GM23248 (cell line): ENCODE data around the gene RBM47. TPM values are rescaled to one million over a fixed set of nuclear protein-coding genes. Genes with fewer than 3 reads are reported as not detected.

Source experiments
- DNase-seq: peaks from one replicate; pipeline ENCODE4 v3.0.0-alpha.2; 2015
- H2AFZ ChIP-seq: fragments of 200-600 bp; sonication (generic); 2 replicates; pipeline ENCODE4 v1.6.1; 2016; ENCODE audit warnings: antibody characterized with exemption
- H3F3A ChIP-seq: fragments of 200-600 bp; sonication (generic); 2 replicates; pipeline ENCODE4 v1.6.1; 2016; ENCODE audit warnings: mild to moderate bottlenecking, antibody characterized with exemption, mixed run types; ENCODE audit not compliant: insufficient read depth
- H3K27ac ChIP-seq: fragments of 200-600 bp; sonication (generic); 2 replicates; pipeline ENCODE4 v1.5.1; 2016; ENCODE audit warnings: mild to moderate bottlenecking
- H3K27me3 ChIP-seq: fragments of 200-600 bp; sonication (generic); replicated peaks from 2 replicates; pipeline ENCODE4 v1.6.1; 2016; ENCODE audit warnings: mild to moderate bottlenecking; ENCODE audit not compliant: insufficient read depth
- H3K36me3 ChIP-seq: fragments of 200-600 bp; sonication (generic); 2 replicates; pipeline ENCODE4 v1.6.1; 2016; ENCODE audit warnings: low read depth, mild to moderate bottlenecking
- H3K4me1 ChIP-seq: fragments of 200-600 bp; sonication (generic); 2 replicates; pipeline ENCODE4 v1.6.1; 2016; ENCODE audit warnings: mild to moderate bottlenecking; ENCODE audit not compliant: insufficient read depth
- H3K4me2 ChIP-seq: fragments of 200-600 bp; sonication (generic); one replicate; pipeline ENCODE4 v1.6.1; 2016; ENCODE audit warnings: mild to moderate bottlenecking; ENCODE audit not compliant: unreplicated experiment
- H3K4me3 ChIP-seq: fragments of 200-600 bp; sonication (generic); 2 replicates; pipeline ENCODE4 v1.5.1; 2016; ENCODE audit warnings: mild to moderate bottlenecking
- H3K79me2 ChIP-seq: fragments of 200-600 bp; sonication (generic); 2 replicates; pipeline ENCODE4 v1.6.1; 2016; ENCODE audit warnings: mild to moderate bottlenecking; ENCODE audit not compliant: insufficient read depth
- H3K9ac ChIP-seq: fragments of 200-600 bp; sonication (generic); 2 replicates; pipeline ENCODE4 v1.6.1; 2016; ENCODE audit warnings: mild to moderate bottlenecking
- H3K9me2 ChIP-seq: fragments of 200-600 bp; sonication (generic); 2 replicates; pipeline ENCODE4 v1.6.1; 2016; ENCODE audit warnings: mixed run types, mild to moderate bottlenecking, moderate library complexity; ENCODE audit not compliant: insufficient read depth
- H3K9me3 ChIP-seq: fragments of 200-600 bp; sonication (generic); one replicate; pipeline ENCODE4 v1.6.1; 2017; ENCODE audit warnings: low read depth
- H4K20me1 ChIP-seq: fragments of 200-600 bp; sonication (generic); 2 replicates; pipeline ENCODE4 v1.6.0; 2016; ENCODE audit not compliant: insufficient read depth
- EZH2 ChIP-seq: fragments of 200-600 bp; sonication (generic); IDR thresholded peaks from 2 replicates; pipeline ENCODE4 v1.6.1; 2018; ENCODE audit warnings: antibody characterized with exemption, mild to moderate bottlenecking; ENCODE audit not compliant: insufficient read depth, poor library complexity, severe bottlenecking
- EZH2phosphoT487 ChIP-seq: fragments of 200-600 bp; sonication (generic); IDR thresholded peaks from 2 replicates; pipeline ENCODE4 v1.6.1; 2018; ENCODE audit warnings: antibody characterized with exemption, moderate library complexity, mild to moderate bottlenecking, low read depth; ENCODE audit not compliant: insufficient read depth
- WGBS, 2 experiments: methylation state at CpG; one replicate each; pipeline ENCODE4 v1.1.6; 2015 to 2017; ENCODE audit warnings: low lambda C conversion rate in 2 of 2, low coverage in 1 of 2; ENCODE audit errors: missing lambda C conversion rate in 2 of 2; 5-methylcytosine and 5-hydroxymethylcytosine counted together
- in situ Hi-C: fragments of 300-500 bp; cut with MboI; formaldehyde crosslinking; loops from 2 replicates; pipeline ENCODE4 v1.15.0; 2020
- polyA plus RNA-seq: library from polyadenylated mRNA; unstranded; fragments of >200 nt; fragmentation: Nextera tagmentation; extraction: Ambion mirVana; gene quantifications from 2 replicates; pipeline ENCODE4 v1.2.1, GENCODE V29; 2016
- total RNA-seq: library from RNA; depleted of rRNA; stranded (reverse); fragments of >200 nt; shearing (Covaris generic); gene quantifications from 2 replicates; pipeline ENCODE4 v1.2.3, GENCODE V29; 2014

The RBM47 gene
- total and polyA plus RNA-seq, 2 experiments from 2014 or later, result 0.70 to 1.3 TPM

GRCh38 chr4:40471923-40472322, 157.7 kb downstream of the RBM47 start:
- WGBS, 2 experiments, result 86% methylated on average over 3 of the region's 3 CpGs
- Histone ChIP-seq H3K9me2 (no peaks in the 10 kb centered on the region), H3K27ac (0 out of 2 replicates have a peak overlapping the region, but pooled peaks have one; percentile 29), H4K20me1 (no peaks in the 10 kb centered on the region), H3K9me3 (no peaks in the 10 kb centered on the region), H3K36me3 (no peaks in the 10 kb centered on the region), H3K4me3 (no peak overlapping the region), H3K79me2 (no peaks in the 10 kb centered on the region), H3F3A (peaks cover 11% of the 10 kb centered on the region), H2AFZ (no peak overlapping the region), H3K27me3 (no peaks in the 10 kb centered on the region), H3K4me2 (no peak overlapping the region), H3K9ac (no peak overlapping the region), H3K4me1 (peaks cover 17% of the 10 kb centered on the region)
- DNase-seq, result peak; percentile 76
- in situ Hi-C loops, result no loop called here
- no peak for TF ChIP-seq EZH2phosphoT487
- no peak for TF ChIP-seq EZH2

- Histone ChIP-seq H3K4me2 (no peak overlapping the region), H3K9ac (no peak overlapping the region), H3K4me1 (peaks cover 4% of the 10 kb centered on the region), H2AFZ (no peak overlapping the region), H3K27ac (no peak overlapping the region), H3K36me3 (no peaks in the 10 kb centered on the region), H3F3A (peaks cover 3% of the 10 kb centered on the region; the same call in 1 of the 2 replicates), H3K79me2 (no peaks in the 10 kb centered on the region), H3K9me3 (no peaks in the 10 kb centered on the region), H3K4me3 (no peak overlapping the region), H3K9me2 (no peaks in the 10 kb centered on the region), H4K20me1 (no peaks in the 10 kb centered on the region), H3K27me3 (no peaks in the 10 kb centered on the region)
- TF ChIP-seq EZH2phosphoT487 (no peak), EZH2 (no peak)
- in situ Hi-C loops, result no loop called here
- WGBS, 2 experiments, result 47 to 53% methylated on average over 1 of the region's 1 CpG
- DNase-seq, result no peak
These were observed 162.9 kb downstream of the RBM47 start for GRCh38 chr4:40466789-40467188.

GRCh38 chr4:40462326-40462725, 167.3 kb downstream of the RBM47 start:
- DNase-seq, result no peak
- Histone ChIP-seq H3K79me2 (no peaks in the 10 kb centered on the region), H3F3A (no peaks in the 10 kb centered on the region), H3K4me2 (no peak overlapping the region), H3K27ac (no peak overlapping the region), H3K27me3 (no peaks in the 10 kb centered on the region), H3K4me1 (no peaks in the 10 kb centered on the region), H4K20me1 (no peaks in the 10 kb centered on the region), H3K36me3 (no peaks in the 10 kb centered on the region), H2AFZ (no peak overlapping the region), H3K9me2 (no peaks in the 10 kb centered on the region), H3K4me3 (no peak overlapping the region), H3K9me3 (no peaks in the 10 kb centered on the region), H3K9ac (no peak overlapping the region)
- in situ Hi-C loops, result no loop called here
- no peak for TF ChIP-seq EZH2
- TF ChIP-seq EZH2phosphoT487, result no peak
- WGBS, 2 experiments, result 39% methylated on average over 5 of the region's 5 CpGs

GRCh38 chr4:40461879-40462278, 167.8 kb downstream of the RBM47 start:
- no peak for TF ChIP-seq EZH2
- no peak for TF ChIP-seq EZH2phosphoT487
- Histone ChIP-seq H3K9me2 (no peaks in the 10 kb centered on the region), H3K9me3 (no peaks in the 10 kb centered on the region), H3K79me2 (no peaks in the 10 kb centered on the region), H3K36me3 (no peaks in the 10 kb centered on the region), H3K27ac (no peak overlapping the region), H4K20me1 (no peaks in the 10 kb centered on the region), H3K4me1 (no peaks in the 10 kb centered on the region), H3K4me3 (no peak overlapping the region), H2AFZ (no peak overlapping the region), H3F3A (no peaks in the 10 kb centered on the region), H3K9ac (no peak overlapping the region), H3K27me3 (no peaks in the 10 kb centered on the region), H3K4me2 (no peak overlapping the region)
- DNase-seq, result no peak
- in situ Hi-C loops, result no loop called here
- 92 to 93% methylated on average over 7 of the region's 7 CpGs for WGBS, 2 experiments

GRCh38 chr4:40461062-40461461, 168.6 kb downstream of the RBM47 start:
- Histone ChIP-seq H3K4me2 (no peak overlapping the region), H2AFZ (no peak overlapping the region), H3K79me2 (no peaks in the 10 kb centered on the region), H3K9me3 (no peaks in the 10 kb centered on the region), H3K9me2 (no peaks in the 10 kb centered on the region), H3K27me3 (no peaks in the 10 kb centered on the region), H3F3A (no peaks in the 10 kb centered on the region), H3K27ac (no peak overlapping the region), H4K20me1 (no peaks in the 10 kb centered on the region), H3K9ac (no peak overlapping the region), H3K4me1 (no peaks in the 10 kb centered on the region), H3K36me3 (no peaks in the 10 kb centered on the region), H3K4me3 (no peak overlapping the region)
- in situ Hi-C loops, result no loop called here
- no peak for DNase-seq
- TF ChIP-seq EZH2phosphoT487 (no peak), EZH2 (no peak)
- WGBS, 2 experiments, result 83 to 85% methylated on average over 4 of the region's 4 CpGs
